GM12892 (cell line): ENCODE data around the gene MED13L.

Source experiments
- POLR2A ChIP-seq: IDR thresholded peaks from 2 replicates; pipeline ENCODE4 v1.6.1; 2011; ENCODE audit warnings: low read depth, low read length, control low read depth
- POLR2AphosphoS5 ChIP-seq: IDR thresholded peaks from 2 replicates; pipeline ENCODE4 v1.6.1; 2011; ENCODE audit warnings: low read depth, low read length, control low read depth

GRCh38 chr12:116321913-116322312 lies 44.4 kb upstream of the MED13L start:
- TF ChIP-seq POLR2A (no peak), POLR2AphosphoS5 (no peak)
